Measurements from ENCODE around the gene PLEKHG4B.

Gene PLEKHG4B

GRCh38 chr5:172841-173251, 80.9 kb downstream of the PLEKHG4B start:
- no peak for DNase-seq

GRCh38 chr5:173392-174290, 81.7 kb downstream of the PLEKHG4B start:
- DNase-seq, result no peak

GRCh38 chr5:174291-174600, 82.3 kb downstream of the PLEKHG4B start:
- DNase-seq, result no peak

DNA sequence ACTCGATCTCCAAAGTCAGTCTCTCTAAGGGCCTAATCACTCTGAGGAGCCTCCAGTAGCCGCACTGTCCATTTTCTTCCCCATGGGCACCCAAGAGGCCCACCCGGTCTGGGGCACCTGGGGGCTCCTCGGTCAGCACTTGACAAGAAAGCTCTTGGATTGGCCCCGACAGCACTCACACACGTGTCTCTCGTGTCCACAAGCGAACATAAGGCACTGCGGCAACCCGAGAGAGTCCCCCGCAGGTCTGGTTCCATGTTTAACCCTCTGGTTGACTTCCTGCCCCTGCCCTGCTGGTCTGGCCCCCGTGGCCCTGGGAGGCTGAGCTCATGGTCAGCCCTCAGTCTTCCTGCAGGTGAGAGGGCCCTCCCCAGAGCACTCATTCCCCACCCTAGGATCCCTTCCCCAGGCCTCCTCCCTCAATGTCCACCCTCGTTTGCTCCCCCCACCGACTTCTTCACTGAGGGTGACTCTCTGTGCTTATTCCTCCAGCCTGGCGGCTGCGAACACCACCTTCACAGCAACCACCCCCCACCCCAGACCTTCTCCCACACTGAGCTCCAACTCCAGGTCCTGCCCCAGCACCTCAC, 83.0 kb downstream of the PLEKHG4B start:
- no peak for DNase-seq

GRCh38 chr5:176296-176823, 84.4 kb downstream of the PLEKHG4B start:
- no peak for DNase-seq

DNA sequence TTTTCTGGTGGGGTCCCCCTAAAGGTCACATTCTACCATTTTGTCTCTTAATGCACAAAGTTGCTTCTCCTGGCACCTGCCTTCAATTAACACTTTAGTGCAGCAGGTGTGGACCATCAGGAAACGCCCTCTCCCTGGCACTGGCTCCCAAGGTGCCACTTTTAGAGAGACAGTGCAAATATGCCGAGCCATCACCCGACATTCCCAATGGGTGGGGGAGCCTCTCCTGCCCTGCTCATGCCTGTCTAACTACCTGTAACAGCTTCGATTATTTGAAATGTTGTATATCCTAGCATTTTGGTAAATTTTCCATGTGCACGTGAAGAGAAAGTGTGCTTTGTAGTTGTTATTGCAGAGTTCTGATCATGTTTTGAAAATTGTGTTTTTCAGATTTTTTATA, 86.1 kb downstream of the PLEKHG4B start:
- DNase-seq, result peak; percentile 78

- DNase-seq, result no peak
Observed at GRCh38 chr5:179401-179800, 87.4 kb downstream of the PLEKHG4B start.

DNA sequence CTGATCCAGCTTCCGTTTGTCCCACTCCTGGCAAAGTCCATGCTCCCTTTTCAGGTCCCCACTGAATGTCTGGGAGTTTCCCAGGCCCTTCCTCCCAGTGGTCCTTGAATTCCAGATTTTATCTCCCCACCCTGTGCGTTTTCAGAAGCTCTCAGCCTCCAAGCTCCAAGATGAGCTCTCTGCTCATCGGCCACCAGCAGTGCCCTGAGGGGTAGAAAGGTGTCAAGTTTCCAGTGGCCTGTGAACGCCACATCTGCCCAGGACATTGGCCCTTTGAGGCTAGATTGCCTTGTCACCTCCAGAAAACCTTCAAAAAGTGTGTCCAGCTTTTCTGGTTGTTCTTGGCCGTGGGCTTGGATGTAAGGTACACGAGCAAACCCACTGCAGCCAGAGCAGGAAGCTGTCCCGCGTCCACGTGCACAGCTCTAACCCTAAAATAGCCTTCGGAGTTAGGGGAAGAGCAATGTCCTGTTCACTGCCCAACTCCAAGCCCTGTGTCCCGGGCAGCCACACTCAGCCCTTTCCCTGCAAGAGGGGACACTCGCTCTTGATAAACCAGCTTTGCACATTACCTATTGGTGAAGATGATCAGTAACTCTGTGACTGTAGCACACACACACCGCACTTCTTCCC, 88.4 kb downstream of the PLEKHG4B start:
- DNase-seq, result no peak

DNA sequence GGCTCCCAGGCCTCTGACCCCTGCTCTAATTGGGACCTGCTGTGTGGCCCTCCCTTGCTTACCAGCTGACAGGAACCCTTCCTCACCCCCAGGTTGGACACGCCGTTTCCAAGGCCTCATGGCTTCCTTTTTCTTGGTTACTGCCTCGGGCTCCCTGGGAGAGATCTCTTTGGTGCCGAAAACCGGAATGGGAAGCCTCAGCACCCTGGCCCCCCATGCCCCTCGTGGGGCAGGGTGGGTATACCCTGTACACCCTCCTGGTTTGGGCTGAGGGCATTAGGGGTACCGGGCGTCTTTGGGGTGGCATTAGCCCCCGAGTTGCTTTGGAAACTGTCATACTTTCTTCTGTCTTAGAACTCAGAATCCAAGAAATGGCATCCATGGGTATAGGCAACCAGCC, 89.2 kb downstream of the PLEKHG4B start:
- DNase-seq, result no peak

DNA sequence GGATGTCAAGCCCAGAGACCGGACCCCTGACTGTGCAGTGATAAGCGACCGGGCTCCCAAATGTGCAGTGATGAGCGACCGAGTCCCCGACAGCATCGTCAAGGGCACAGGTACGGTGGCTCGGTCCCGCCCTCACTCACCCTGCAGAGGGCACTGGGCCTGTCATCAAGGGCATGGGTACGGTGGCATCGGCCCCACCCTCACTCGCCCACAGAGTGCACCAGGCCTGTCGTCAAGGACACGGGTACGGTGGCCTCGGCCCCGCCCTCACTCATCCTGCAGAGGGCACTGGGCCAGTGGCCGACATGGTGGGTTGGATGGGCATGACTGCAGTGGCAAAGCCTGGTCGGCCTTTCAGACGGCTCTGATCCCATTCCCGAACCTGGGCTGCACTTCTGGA, 89.6 kb downstream of the PLEKHG4B start:
- DNase-seq, result no peak

- DNase-seq, result no peak
Observed at GRCh38 chr5:182126-182525, 90.2 kb downstream of the PLEKHG4B start.

GRCh38 chr5:184471-184870, 92.5 kb downstream of the PLEKHG4B start:
- DNase-seq, result no peak

DNA sequence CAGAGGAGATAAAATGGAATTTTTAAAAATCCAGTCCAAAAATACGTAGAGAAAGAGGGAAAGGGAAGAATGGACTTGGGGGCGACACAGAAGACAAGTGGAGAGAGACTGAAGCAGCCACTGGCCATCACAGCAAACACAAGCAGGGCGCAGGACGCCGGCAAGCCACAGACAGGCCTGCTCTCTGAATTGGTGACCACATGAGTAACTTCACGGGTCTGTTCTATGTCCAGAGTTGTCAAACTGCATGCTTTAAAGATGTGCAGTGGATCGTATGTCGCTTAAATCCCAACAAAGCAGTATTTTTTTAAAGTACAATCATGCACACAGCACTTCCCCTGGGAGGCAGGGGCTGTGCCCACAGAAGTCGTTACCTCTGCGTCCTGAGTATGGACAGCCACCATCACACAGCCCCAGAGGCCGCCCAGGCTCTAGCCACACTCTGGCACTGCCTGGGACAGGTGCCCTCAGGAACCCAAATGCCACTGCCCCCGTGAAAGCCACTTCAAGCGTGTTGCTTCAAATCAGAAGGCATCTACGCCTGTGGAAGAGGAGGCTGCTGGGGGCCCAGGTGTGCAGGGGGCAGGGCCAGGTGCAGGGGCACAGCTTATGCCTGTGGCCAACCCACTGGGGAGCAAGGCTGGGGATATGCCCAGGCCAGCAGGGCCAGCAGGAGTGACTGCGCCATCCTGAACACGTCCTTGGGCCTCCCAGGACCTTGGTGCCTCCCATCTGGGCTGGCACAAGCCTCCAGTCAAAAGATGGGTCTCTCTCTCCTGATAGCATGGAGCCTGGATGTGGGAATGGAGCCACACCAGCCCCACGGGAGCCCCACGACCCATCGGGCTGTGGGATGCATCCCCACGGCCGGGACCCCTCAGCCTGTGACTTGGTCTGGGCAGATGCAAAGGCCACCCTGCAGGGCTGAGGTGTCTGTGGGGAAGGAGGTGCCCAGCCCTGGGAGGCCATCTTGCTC, 93.4 kb downstream of the PLEKHG4B start:
- DNase-seq, result no peak

DNA sequence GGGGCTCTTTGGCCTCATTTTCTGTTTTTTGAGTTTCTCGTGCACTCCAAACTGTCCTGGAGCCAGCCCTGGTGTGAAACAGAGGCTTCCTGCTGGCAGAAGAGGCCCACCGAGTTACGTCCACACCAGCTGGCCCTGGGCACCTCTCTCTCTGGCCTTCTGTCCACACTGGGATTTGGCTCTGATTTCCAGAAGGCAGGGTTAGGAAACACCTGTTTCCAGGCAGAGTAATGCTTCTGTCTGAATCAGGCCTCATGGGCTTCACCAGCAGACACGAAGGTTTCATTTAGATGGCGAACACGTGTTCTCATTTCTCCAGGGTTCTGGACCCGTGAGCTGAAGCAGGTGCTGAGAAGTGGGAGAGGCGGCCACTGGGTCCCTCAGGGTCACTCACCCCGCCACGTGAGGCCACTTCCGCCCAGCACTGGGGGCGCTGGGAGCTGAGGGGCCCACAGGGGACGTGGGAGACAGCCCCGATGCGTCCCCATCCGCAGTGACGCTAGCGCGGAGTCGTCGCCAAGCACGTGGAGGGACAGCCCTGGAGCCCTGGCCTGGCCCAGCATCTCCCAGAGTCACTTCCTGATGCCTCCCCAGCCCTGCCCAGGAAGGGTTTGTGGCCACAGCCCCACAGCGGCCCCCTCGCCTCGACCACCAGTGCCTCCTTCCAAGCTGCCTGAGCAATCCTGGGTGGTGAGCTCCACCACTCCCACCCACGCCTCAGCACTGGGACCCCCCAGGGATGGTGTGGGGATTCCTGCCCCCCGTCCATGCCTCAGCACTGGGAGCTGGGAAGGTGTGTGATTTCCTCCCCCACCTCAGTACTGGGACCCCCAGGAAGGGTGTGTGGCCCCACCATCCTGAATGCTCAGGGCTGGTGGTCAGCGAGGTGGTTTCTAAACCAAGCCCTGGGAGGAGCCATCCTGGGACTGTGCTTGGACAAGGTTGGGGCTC, 94.4 kb downstream of the PLEKHG4B start:
- no peak for DNase-seq

DNA sequence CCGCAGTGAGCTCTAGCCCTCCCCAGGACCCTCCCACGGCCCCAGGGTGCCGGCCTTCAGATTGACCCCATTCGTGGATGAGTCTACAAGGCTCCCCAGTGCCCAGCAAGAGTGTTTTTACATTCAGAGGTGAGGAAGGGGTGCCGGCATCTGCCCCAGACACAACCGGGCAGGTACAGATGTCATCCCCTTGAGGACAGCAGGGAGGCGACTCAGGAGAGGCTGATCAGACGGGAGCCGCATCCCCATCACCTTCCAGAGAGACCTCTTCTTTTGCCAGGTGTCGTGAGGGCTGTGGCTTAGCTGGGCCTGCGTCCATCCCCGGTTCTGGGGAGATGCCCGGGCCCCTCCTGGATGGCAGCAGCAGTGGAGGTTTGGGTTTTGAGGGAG, 95.1 kb downstream of the PLEKHG4B start:
- DNase-seq, result no peak

DNA sequence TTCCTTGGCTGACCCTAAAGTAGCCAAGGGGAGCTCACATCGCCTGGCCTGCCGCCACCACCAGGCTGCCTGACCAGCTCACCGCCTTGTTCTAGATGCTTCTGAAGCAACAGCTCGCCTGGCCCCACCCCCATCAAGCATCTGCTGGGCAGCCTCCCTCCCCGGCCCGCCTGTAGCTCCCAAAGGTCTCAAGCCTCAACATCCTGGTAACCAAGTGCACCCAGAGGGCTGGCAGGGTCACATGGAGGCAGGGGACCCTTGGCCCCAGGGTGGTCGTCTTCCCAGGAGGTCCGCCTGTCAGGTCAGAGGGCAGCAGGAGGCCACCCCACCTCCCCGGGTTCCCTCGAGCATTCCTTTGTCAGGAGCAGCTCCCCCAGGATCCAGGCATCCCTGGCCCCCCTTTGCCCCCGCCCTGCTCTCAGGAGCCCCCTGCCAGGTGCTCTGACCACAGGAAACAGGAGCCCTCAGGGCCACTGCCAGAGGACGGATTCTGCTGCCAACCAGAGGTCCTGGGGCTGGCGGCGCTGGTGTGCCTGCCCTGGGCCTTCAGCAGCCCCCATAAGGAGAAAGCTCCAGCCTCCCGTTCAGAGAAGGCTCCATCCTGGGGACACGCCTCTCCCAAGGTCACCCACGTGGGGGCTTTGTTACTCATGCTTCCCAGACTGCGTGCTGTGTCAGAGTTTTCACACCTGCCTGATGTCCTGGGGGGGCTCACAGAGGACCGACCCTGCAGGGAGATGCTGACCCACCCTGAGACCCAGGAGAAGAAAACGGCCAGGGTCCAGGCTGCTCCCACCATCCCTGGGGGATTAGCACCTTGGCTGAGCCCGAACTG, 95.9 kb downstream of the PLEKHG4B start:
- DNase-seq, result no peak

DNA sequence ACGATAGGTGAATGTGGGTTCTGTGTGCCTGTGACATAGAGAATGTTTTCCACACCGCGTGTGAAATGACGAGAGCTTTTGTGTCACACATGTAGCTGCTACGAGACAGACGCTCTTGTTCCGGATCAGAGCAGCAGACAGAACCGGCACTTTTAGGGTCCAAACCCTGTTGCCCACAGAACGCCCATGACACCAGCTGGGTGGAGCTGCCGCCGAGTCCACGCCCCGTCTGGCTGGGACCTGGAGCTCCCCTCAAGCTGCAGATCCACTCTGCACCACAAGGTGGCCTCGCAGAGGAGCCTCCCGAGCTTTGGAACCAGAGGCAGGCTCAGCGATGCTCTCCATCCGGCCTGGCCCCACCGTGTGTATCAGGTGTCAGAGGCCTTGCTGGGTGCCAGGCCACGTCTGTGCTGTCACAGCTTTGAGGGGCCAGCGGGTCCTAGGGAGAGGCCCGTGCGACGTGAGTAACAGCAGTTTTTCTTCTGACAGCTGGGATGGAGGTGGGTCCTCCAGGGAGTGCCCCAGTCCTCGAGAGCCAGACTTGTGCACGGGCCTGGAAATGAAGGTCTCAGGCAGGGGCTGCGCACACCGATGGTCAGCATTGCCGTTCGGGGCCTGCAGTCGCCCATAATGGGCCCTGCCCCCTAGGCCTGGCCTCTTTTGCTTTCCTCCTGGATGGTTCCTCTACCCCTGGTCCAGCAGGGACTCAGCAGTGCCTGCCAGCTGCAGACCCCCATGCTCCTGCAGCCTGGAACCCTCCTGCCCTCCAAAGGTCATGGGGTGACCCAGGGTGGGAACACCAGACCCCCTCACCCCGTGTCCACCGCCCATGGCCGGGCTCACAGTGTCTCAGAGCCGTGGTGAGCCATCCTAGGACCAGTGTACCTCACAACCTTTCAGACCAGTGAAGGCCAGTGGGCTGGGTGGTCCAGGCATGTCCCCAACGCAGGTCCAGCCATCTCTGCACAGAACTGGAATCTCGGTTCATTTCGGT, 96.8 kb downstream of the PLEKHG4B start:
- peak; percentile 86 for DNase-seq

- no peak for DNase-seq
Observed at GRCh38 chr5:189486-189885, 97.5 kb downstream of the PLEKHG4B start.

DNA sequence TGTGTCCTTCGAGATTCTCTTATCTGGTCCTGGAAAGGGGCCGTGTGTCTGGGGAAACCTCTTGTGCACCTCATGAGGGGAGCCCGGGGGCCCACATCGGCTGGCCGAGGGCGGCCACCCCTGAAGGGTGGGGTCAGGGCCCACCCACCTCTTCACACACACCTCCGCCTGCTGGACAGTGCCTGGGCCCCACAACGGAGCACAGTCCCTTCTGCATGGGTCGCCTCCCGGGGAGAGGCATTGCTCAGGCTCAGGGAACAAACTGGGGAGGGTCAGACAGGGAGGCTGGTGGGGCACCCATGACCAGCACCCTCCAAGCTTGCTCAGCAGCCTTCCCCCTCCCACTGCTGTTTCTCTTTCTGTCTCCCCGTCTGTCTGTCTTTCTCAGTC, 98.0 kb downstream of the PLEKHG4B start:
- DNase-seq, result no peak
